GM12801 (cell line): ENCODE results near the gene KDM6A.

Experiments
- TF ChIP-seq, protein P1 (sequence below): IDR thresholded peaks from one replicate; pipeline ENCODE4 v1.5.1; 2011; ENCODE audit warnings: control low read depth; ENCODE audit not compliant: insufficient read length; ENCODE audit errors: extremely low read depth

The KDM6A gene

DNA sequence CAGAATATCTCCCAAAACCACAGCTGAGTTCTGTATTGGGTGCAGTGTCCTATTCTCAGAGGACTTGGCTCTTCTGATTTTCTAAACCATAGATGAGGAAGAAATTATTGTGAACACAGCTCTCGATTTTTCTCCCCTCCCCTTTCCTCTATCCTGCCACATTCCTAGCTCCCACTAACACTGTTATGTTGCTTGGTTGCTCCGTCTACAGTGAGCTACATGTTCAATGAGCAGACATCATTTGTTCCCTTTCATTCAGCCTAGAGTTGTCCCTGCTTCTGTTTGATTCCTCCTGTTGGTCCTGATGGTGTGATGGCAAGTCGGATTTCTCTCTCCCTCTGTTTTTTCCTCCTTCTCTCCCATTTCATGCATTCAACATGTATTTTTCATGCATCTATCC is 261.8 kb downstream of the KDM6A start:
- TF ChIP-seq, protein P1, sequence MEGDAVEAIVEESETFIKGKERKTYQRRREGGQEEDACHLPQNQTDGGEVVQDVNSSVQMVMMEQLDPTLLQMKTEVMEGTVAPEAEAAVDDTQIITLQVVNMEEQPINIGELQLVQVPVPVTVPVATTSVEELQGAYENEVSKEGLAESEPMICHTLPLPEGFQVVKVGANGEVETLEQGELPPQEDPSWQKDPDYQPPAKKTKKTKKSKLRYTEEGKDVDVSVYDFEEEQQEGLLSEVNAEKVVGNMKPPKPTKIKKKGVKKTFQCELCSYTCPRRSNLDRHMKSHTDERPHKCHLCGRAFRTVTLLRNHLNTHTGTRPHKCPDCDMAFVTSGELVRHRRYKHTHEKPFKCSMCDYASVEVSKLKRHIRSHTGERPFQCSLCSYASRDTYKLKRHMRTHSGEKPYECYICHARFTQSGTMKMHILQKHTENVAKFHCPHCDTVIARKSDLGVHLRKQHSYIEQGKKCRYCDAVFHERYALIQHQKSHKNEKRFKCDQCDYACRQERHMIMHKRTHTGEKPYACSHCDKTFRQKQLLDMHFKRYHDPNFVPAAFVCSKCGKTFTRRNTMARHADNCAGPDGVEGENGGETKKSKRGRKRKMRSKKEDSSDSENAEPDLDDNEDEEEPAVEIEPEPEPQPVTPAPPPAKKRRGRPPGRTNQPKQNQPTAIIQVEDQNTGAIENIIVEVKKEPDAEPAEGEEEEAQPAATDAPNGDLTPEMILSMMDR, result no peak

DNA sequence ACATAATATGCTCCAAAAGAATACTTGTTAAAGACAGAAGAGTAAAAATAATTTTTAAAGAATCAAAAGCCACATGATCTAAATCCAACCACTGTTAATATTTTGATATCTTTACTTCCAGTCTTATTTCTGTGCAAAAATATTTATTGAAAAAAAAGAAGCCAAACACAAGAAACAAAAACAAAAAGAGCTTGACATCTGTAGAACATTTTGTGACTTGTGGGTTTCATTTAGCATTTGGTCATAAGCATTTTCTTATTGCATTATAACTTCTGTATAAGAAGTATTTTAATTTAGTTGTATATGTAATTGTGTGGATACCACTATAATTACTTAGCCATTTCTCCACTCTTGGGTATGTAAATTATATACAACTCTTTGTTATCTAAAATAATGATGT is 264.5 kb downstream of the KDM6A start:
- TF ChIP-seq, protein P1, result no peak

GRCh38 chrX:45138525-45138924 is 265.5 kb downstream of the KDM6A start:
- TF ChIP-seq, protein P1, result no peak

DNA sequence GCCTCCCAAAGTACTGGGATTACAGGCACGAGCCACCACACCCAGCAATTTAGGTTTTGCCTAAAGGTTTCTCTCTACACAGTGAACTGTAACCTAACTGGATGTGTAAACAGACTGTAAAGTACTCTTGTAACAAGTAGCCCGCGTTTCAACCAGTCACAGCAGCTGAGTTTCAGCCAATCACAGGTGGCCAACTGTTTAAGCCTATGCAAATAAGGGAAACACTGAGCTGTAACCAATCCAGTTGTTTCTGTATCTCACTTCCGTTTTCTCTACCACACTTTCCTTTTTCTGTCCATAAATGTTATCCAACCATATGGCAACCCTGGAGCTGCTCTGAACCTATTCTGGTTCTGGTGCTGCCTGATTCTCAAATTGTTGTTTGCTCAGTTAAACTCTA is 267.8 kb downstream of the KDM6A start:
- TF ChIP-seq, protein P1, result no peak

DNA sequence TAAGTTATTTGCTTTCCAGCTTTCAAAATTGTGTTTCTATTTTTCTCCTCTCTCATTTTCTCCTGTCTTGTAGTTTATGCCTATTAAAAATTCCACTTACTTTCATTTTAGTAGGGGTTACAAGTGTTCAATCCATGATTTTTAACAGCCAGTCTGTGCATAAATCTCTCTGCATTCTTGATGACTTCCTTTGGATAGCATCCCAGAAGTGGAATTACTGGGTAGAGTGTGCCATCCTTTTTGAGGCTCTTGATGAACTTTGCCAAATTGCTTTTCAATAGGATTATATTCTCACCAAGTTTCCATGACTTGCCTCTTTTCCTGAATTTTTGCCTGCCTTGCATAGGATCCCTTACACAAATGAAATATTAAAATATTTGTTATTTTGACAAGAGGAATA is 269.2 kb downstream of the KDM6A start:
- TF ChIP-seq, protein P1, result no peak

GRCh38 chrX:45143455-45143854 is 270.5 kb downstream of the KDM6A start:
- TF ChIP-seq, protein P1, result no peak

DNA sequence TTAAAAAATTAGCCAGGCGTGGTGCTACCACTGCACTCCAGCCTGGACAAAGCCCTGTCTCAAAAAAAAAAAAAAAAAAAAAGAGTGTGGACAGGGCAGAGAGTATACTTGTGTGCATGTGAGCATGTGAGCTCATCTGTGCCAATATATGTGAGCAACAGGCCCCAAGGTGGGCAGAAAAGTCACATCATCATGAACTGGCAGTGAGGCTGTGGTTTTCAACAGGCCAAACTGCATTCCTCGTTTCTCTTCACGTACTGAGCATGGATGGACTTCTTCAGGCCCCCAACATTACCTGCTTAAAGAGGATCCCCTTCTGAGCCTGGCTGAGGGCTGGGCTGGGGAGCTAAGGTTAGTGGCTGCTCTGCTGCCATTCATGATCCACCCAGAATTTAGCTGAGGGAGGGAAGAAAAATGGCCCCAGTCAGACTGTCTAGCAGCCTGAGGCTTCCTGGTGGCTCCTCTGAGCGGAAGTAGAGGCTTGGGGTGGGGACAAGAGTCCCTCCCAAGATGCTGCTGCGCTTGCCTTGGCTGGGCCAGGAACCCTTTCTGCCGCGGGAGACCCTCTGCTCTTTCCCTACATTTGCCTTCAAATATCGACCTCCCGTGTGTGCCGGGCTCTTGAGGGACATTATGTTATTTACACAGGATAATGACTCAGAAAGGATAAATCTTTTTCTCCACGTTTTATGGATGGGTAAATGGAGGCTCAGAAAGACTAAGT is 272.7 kb downstream of the KDM6A start:
- TF ChIP-seq, protein P1, result no peak

DNA sequence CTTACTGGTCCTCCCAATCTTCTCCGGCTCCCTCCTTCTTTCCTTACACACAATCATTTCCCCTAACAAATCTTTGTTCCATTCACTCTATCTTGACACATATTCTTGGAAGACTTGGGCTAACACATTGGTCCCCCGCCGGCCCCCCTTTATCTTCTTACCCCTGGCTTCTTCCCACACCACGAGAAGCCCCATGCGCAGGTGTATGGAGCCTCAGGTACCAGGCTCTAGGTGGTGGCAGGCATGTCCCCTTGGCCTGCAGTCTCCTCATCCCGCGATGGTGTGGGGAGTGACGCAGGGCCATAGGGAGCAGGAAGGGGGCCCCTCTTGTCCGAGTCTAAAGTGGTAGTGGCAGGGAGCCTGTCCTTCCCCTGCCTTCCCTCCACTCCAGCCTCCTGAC is 277.8 kb downstream of the KDM6A start:
- TF ChIP-seq, protein P1, result no peak
